ENCODE results near the gene MFAP1.
A peak's percentile ranks its signal among the peaks of the same experiment; 100 is the strongest.

Gene MFAP1

GRCh38 chr15:43776101-43776717 is 48.3 kb downstream of the MFAP1 start:
- peak in 1 of 2 donors; percentile 83 for DNase-seq

GRCh38 chr15:43775411-43775965 is 49.0 kb downstream of the MFAP1 start:
- DNase-seq: no peak

- DNase-seq: no peak
Measured at GRCh38 chr15:43774062-43774461, 50.4 kb downstream of the MFAP1 start.

- DNase-seq: no peak
Measured at GRCh38 chr15:43772624-43773023, 51.9 kb downstream of the MFAP1 start.

GRCh38 chr15:43771816-43772215 is 52.7 kb downstream of the MFAP1 start:
- no peak for DNase-seq

- peak; percentile 61 to 72 for DNase-seq
Measured at GRCh38 chr15:43769584-43770228, 54.8 kb downstream of the MFAP1 start.

GRCh38 chr15:43763819-43764446 is 60.6 kb downstream of the MFAP1 start:
- no peak for DNase-seq

- no peak for DNase-seq
Measured at GRCh38 chr15:43762824-43763223, 61.7 kb downstream of the MFAP1 start.

All from CD4-positive, alpha-beta T cell treated with Interferon alpha-2 for 1 hour (primary cell).